Erythroblast (primary cell): ENCODE measurements around the gene TBC1D16.

Source experiments
- GATA1 ChIP-seq: IDR thresholded peaks from 2 replicates; pipeline ENCODE4 v1.6.1; 2011; ENCODE audit warnings: low read depth, mild to moderate bottlenecking, control low read depth, low read length, moderate library complexity
- POLR2A ChIP-seq: IDR thresholded peaks from 2 replicates; pipeline ENCODE4 v1.6.1; 2011; ENCODE audit warnings: mild to moderate bottlenecking, low read length

GRCh38 chr17:80043963-80044362, 8.3 kb upstream of the TBC1D16 start:
- TF ChIP-seq POLR2A (no peak), GATA1 (no peak)
